HEK293 (cell line): Measurements from ENCODE around the gene PARD3.

ENCODE experiments used
- CTCF ChIA-PET: fragments of 350-600 bp; formaldehyde crosslinking; extraction: SDS; loops from one replicate; lab custom pipeline; 2021; ENCODE audit warnings: antibody characterized with exemption; lab: Yijun Ruan, JAX
- POLR2A ChIA-PET: fragments of 300-600 bp; formaldehyde crosslinking; extraction: SDS; loops from one replicate; lab custom pipeline; 2020; ENCODE audit warnings: antibody characterized with exemption, inconsistent platforms; lab: Yijun Ruan, JAX
- H3K27ac ChIP-seq: fragments of 200-500 bp; sonication (Bioruptor generic); 2 replicates; pipeline ENCODE4 v1.5.1; 2014; ENCODE audit warnings: low read depth, low read length, control low read depth, inconsistent platforms; ENCODE audit errors: extremely low read depth
- H3K36me3 ChIP-seq, 2 experiments: fragments of 200-500 bp in 1 of 2; sonication (Bioruptor generic) in 1 of 2; 1 replicate in 1 of 2; 2 replicates in 1 of 2; pipeline ENCODE4 v1.5.1; 2014 to 2017; ENCODE audit warnings: inconsistent platforms in 2 of 2, low read length in 2 of 2; ENCODE audit not compliant: control insufficient read depth in 2 of 2, insufficient read depth in 1 of 2
- H3K4me1 ChIP-seq: fragments of 200-500 bp; sonication (Bioruptor generic); 2 replicates; pipeline ENCODE4 v1.5.1; 2014; ENCODE audit warnings: mild to moderate bottlenecking, low read length, inconsistent platforms; ENCODE audit not compliant: control insufficient read depth, insufficient read depth
- H3K4me3 ChIP-seq: 2 replicates; pipeline ENCODE4 v1.5.1; 2011; ENCODE audit warnings: low read depth, mild to moderate bottlenecking, control low read depth, low read length, moderate library complexity
- H3K9me3 ChIP-seq: fragments of 200-500 bp; sonication (Bioruptor generic); 2 replicates; pipeline ENCODE4 v1.5.1; 2014; ENCODE audit warnings: low read depth, low read length, inconsistent platforms; ENCODE audit not compliant: control insufficient read depth, insufficient read depth
- EGR2 ChIP-seq: fragments of 450-650 bp; formaldehyde crosslinking; IDR thresholded peaks from 2 replicates; pipeline ENCODE4 v1.5.1; 2016; ENCODE audit warnings: low read depth, missing biosample characterization, missing genetic modification characterization
- ZNF132 ChIP-seq: fragments of 450-650 bp; formaldehyde crosslinking; IDR thresholded peaks from 2 replicates; pipeline ENCODE4 v1.5.1; 2017; ENCODE audit warnings: missing biosample characterization, missing genetic modification characterization, borderline replicate concordance
- ZNF19 ChIP-seq: fragments of 450-650 bp; formaldehyde crosslinking; IDR thresholded peaks from 2 replicates; pipeline ENCODE4; 2016; ENCODE audit warnings: missing biosample characterization, missing genetic modification characterization, low read depth
- ZNF362 ChIP-seq: fragments of 450-650 bp; formaldehyde crosslinking; IDR thresholded peaks from 2 replicates; pipeline ENCODE4 v1.5.1; 2016; ENCODE audit warnings: missing biosample characterization, missing genetic modification characterization
- ZNF571 ChIP-seq: fragments of 450-650 bp; formaldehyde crosslinking; IDR thresholded peaks from 2 replicates; pipeline ENCODE4 v1.5.0; 2017; ENCODE audit warnings: missing biosample characterization, missing genetic modification characterization
- ZNF639 ChIP-seq: fragments of 450-650 bp; formaldehyde crosslinking; IDR thresholded peaks from 2 replicates; pipeline ENCODE4 v1.5.1; 2016; ENCODE audit warnings: missing biosample characterization, missing genetic modification characterization
- ZNF792 ChIP-seq: fragments of 450-650 bp; formaldehyde crosslinking; IDR thresholded peaks from 2 replicates; pipeline ENCODE4 v1.5.1; 2016; ENCODE audit warnings: missing biosample characterization, missing genetic modification characterization
- TF ChIP-seq, protein P1 (sequence below): fragments of 450-650 bp; formaldehyde crosslinking; IDR thresholded peaks from 2 replicates; pipeline ENCODE4 v1.5.1; 2017; ENCODE audit warnings: missing biosample characterization, missing genetic modification characterization
- TF ChIP-seq, protein P2 (sequence below): fragments of 450-650 bp; formaldehyde crosslinking; IDR thresholded peaks from 2 replicates; pipeline ENCODE4 v1.5.1; 2017; ENCODE audit warnings: missing biosample characterization, missing genetic modification characterization

Gene PARD3

GRCh38 chr10:34449836-34450235 is 365.3 kb downstream of the PARD3 start:
- TF ChIP-seq ZNF19 (tag by site-specific recombination): no peak
- TF ChIP-seq, protein P1, sequence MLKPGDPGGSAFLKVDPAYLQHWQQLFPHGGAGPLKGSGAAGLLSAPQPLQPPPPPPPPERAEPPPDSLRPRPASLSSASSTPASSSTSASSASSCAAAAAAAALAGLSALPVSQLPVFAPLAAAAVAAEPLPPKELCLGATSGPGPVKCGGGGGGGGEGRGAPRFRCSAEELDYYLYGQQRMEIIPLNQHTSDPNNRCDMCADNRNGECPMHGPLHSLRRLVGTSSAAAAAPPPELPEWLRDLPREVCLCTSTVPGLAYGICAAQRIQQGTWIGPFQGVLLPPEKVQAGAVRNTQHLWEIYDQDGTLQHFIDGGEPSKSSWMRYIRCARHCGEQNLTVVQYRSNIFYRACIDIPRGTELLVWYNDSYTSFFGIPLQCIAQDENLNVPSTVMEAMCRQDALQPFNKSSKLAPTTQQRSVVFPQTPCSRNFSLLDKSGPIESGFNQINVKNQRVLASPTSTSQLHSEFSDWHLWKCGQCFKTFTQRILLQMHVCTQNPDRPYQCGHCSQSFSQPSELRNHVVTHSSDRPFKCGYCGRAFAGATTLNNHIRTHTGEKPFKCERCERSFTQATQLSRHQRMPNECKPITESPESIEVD (tag by site-specific recombination): 0 out of 2 replicates have a peak, but pooled peaks have one; percentile 19
- CTCF ChIA-PET: no interaction called here
- Histone ChIP-seq H3K27ac (no peak overlapping the region), H3K4me1 (peaks cover 9% of the 10 kb centered on the region), H3K36me3 (no peaks in the 10 kb centered on the region), H3K4me3 (no peak overlapping the region), H3K9me3 (no peaks in the 10 kb centered on the region)
- POLR2A ChIA-PET: no interaction called here

- POLR2A ChIA-PET: no interaction called here
- peaks cover 8% of the 10 kb centered on the region; the same call in 1 of the 2 replicates for H3K4me1 ChIP-seq
- CTCF ChIA-PET: interaction anchor here (0.5 kb wide), 1 partner anchor 127 kb away, joined by 5 read pairs; no protein-coding TSS in a partner anchor
Observed at GRCh38 chr10:34446049-34446448, 369.0 kb downstream of the PARD3 start.

DNA sequence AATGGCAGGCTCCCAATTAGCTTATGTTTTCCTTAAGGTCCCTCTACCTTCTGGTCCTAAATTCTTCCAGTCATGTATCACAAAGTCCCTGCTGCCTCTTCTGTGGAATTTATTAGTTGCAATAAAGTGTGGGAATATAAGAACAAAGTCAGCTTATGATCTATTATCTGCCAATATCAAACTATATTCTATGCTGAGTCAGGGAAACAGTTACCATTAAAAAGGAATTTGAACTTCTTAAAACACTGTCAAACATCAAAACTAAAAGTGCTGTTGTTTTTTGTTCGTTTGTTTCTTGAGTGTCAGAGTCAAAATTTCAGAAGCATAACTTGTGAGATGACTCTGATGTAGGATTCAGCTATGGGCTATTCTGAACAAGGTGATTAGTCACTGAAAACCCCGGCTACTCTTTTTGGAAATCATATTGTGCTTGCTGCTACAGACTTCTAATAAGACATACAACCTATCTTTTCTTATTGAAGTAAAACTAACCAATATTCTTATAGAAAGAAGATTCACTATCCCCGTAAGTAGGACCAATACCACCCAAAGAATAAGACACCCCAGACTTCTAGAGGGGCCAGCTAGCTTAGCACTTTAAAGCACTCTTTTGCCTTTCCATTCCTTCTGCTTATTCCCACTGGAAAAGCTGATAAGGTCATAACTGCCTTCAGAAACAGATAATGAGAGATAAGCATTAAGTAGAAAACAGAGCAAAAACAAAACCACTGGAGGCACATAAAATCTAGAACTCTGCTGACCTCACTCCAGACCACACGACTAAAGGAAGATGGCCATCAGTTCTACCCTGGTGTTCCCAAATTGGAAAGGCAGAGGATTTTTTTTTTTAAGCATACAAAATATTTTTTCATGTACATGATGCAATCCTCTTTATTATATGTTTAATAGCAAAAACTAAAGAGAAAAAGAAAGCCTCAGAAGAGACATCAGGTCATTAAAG is 370.6 kb downstream of the PARD3 start:
- CTCF ChIA-PET: interaction anchor here (0.7 kb wide), 1 partner anchor 347 kb away, joined by 3 read pairs; no protein-coding TSS in a partner anchor
- no peak overlapping the region for H3K4me3 ChIP-seq
- H3K27ac ChIP-seq: no peak overlapping the region
- H3K4me1 ChIP-seq: peaks cover 7% of the 10 kb centered on the region; the same call in 1 of the 2 replicates
- POLR2A ChIA-PET: no interaction called here
- H3K36me3 ChIP-seq: no peaks in the 10 kb centered on the region
- no peaks in the 10 kb centered on the region for H3K9me3 ChIP-seq
- TF ChIP-seq EGR2 (tag by site-specific recombination): no peak
- TF ChIP-seq, protein P2, sequence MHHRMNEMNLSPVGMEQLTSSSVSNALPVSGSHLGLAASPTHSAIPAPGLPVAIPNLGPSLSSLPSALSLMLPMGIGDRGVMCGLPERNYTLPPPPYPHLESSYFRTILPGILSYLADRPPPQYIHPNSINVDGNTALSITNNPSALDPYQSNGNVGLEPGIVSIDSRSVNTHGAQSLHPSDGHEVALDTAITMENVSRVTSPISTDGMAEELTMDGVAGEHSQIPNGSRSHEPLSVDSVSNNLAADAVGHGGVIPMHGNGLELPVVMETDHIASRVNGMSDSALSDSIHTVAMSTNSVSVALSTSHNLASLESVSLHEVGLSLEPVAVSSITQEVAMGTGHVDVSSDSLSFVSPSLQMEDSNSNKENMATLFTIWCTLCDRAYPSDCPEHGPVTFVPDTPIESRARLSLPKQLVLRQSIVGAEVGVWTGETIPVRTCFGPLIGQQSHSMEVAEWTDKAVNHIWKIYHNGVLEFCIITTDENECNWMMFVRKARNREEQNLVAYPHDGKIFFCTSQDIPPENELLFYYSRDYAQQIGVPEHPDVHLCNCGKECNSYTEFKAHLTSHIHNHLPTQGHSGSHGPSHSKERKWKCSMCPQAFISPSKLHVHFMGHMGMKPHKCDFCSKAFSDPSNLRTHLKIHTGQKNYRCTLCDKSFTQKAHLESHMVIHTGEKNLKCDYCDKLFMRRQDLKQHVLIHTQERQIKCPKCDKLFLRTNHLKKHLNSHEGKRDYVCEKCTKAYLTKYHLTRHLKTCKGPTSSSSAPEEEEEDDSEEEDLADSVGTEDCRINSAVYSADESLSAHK (tag by site-specific recombination): no peak

More at GRCh38 chr10:34446049-34446448, 369.0 kb downstream of the PARD3 start:
- no peak overlapping the region for H3K27ac ChIP-seq
- no peak for TF ChIP-seq ZNF571 (tag by site-specific recombination)
- no peak for TF ChIP-seq ZNF792 (tag by site-specific recombination)
- TF ChIP-seq ZNF362: no peak
- TF ChIP-seq ZNF639 (tag by site-specific recombination): no peak
- no peak for TF ChIP-seq ZNF132 (tag by site-specific recombination)
- H3K4me3 ChIP-seq: no peak overlapping the region
- H3K9me3 ChIP-seq: no peaks in the 10 kb centered on the region
- no peaks in the 10 kb centered on the region for H3K36me3 ChIP-seq
